Spleen (tissue), 7 donors: Measurements from ENCODE around the gene ARPC4.

ENCODE experiments used
- POLR2A ChIP-seq, 3 donors: fragments of 450-650 bp; IDR thresholded peaks; one replicate each; pipeline ENCODE4 v1.5.1; 2017; ENCODE audit warnings: antibody characterized with exemption in 3 of 3, mild to moderate bottlenecking in 1 of 3
- TF ChIP-seq, protein P1 (sequence below), 11 experiments: fragments of 200-600 bp in 7 of 11; fragments of 450-650 bp in 4 of 11; sonication (generic) in 4 of 11; IDR thresholded peaks in 8 of 11; conservative IDR thresholded peaks in 3 of 11; 1 replicate in 7 of 11; 2 replicates in 4 of 11; pipeline versions ENCODE4 v1.4.0 to v1.8.0; 2016 to 2021; ENCODE audit warnings: antibody characterized with exemption in 11 of 11, inconsistent platforms in 4 of 11, mild to moderate bottlenecking in 1 of 11
- donor health status: DM: no; HTN: no; CAD: no; lungs with moderate emphysema.
- donor health status: DM: no; HTN: no; CAD: no.
- donor health status: DM: no; HTN: no; CAD: no.

DNA sequence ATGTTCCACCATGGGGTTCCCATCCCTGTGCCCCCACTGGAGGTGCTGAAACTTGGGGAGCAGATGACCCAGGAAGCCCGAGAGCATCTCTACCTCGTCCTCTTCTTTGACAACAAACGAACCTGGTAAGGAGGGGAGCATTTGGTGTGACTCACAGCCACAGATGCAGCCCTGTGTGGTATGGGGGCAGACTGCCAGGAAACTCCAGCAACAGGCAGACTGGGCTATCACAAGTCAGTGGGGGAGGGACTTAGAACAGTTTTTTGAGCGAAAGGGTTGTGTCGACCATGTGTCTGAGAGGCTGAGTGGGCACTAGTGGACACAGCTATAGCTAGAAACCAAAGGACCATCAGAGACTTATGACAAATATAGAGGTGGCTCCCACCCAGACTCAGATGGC is 46.6 kb upstream of the ARPC4 start:
- TF ChIP-seq, protein P1, sequence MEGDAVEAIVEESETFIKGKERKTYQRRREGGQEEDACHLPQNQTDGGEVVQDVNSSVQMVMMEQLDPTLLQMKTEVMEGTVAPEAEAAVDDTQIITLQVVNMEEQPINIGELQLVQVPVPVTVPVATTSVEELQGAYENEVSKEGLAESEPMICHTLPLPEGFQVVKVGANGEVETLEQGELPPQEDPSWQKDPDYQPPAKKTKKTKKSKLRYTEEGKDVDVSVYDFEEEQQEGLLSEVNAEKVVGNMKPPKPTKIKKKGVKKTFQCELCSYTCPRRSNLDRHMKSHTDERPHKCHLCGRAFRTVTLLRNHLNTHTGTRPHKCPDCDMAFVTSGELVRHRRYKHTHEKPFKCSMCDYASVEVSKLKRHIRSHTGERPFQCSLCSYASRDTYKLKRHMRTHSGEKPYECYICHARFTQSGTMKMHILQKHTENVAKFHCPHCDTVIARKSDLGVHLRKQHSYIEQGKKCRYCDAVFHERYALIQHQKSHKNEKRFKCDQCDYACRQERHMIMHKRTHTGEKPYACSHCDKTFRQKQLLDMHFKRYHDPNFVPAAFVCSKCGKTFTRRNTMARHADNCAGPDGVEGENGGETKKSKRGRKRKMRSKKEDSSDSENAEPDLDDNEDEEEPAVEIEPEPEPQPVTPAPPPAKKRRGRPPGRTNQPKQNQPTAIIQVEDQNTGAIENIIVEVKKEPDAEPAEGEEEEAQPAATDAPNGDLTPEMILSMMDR (IDR thresholded peaks at IDR 0.05 in 8 of 11, conservative IDR thresholded peaks at IDR 0.05 in 3 of 11), result no peak
- TF ChIP-seq POLR2A (IDR thresholded peaks at IDR 0.05), result no peak
